Endothelial cell of umbilical vein (primary cell): Measurements from ENCODE around the gene FOXO1. TPM values are rescaled to one million over a fixed set of nuclear protein-coding genes. Genes with fewer than 3 reads are reported as not detected.

Experiments used
- BruUV-seq: library from RNA; stranded (reverse); fragments of 400-500 nt; replicated peaks from 2 replicates; lab custom pipeline; 2021; lab: Mats Ljungman, UMichigan
- CTCF ChIA-PET: fragments of 300-600, 350-600 bp; sonication (Branson Sonifier 250); formaldehyde crosslinking; loops from one replicate; lab custom pipeline; 2021; ENCODE audit warnings: antibody characterized with exemption, inconsistent platforms; lab: Charles Lee
- POLR2A ChIA-PET: fragments of 300-600, 350-600 bp; sonication (Branson Sonifier 250); formaldehyde crosslinking; loops from one replicate; lab custom pipeline; 2021; ENCODE audit warnings: antibody characterized with exemption, inconsistent platforms; lab: Charles Lee
- DNase-seq: peaks from one replicate; pipeline ENCODE4 v3.0.0-alpha.2; 2011; ENCODE audit warnings: low read depth, low spot score
- FAIRE-seq: peaks from 2 replicates; lab custom pipeline; 2011; peaks lifted over from hg19 to GRCh38; lab: Jason Lieb, UNC
- H2AFZ ChIP-seq: 2 replicates; pipeline ENCODE4 v1.6.0; 2012; ENCODE audit warnings: low read depth, low read length, control low read depth, inconsistent platforms
- H3K27ac ChIP-seq: 2 replicates; pipeline ENCODE4 v1.5.1; 2011; ENCODE audit warnings: low read depth, mild to moderate bottlenecking, control low read depth, low read length, moderate library complexity; ENCODE audit not compliant: insufficient read depth
- H3K27me3 ChIP-seq, 2 experiments: 2 replicates each; pipeline versions ENCODE4 v1.6.0 to v1.6.1; 2011; ENCODE audit warnings: low read length in 2 of 2, mixed read lengths in 1 of 2; ENCODE audit not compliant: control insufficient read depth in 2 of 2, insufficient read depth in 2 of 2
- H3K36me3 ChIP-seq, 2 experiments: 2 replicates in 1 of 2; 3 replicates in 1 of 2; pipeline ENCODE4 v1.5.1; 2011; ENCODE audit warnings: low read length in 2 of 2, mild to moderate bottlenecking in 1 of 2, moderate library complexity in 1 of 2; ENCODE audit not compliant: control insufficient read depth in 2 of 2, insufficient read depth in 2 of 2; ENCODE audit errors: extremely low read depth in 1 of 2
- H3K4me1 ChIP-seq: 3 replicates; pipeline ENCODE4 v1.5.1; 2011; ENCODE audit warnings: mild to moderate bottlenecking, low read length; ENCODE audit not compliant: control insufficient read depth, insufficient read depth; ENCODE audit errors: extremely low read depth
- H3K4me2 ChIP-seq: 2 replicates; pipeline ENCODE4 v1.6.1; 2011; ENCODE audit warnings: low read length, control low read depth, mixed read lengths; ENCODE audit not compliant: insufficient read depth
- H3K4me3 ChIP-seq, 3 experiments: fragments of 200-600 bp in 1 of 3; sonication (generic), shearing (Covaris generic) in 1 of 3; replicated peaks in 1 of 3; 2 replicates each; pipeline ENCODE4 v1.5.1; 2011 to 2016; ENCODE audit warnings: control low read depth in 3 of 3, low read length in 3 of 3, mild to moderate bottlenecking in 2 of 3, inconsistent platforms in 1 of 3, low read depth in 1 of 3, moderate library complexity in 1 of 3; ENCODE audit not compliant: insufficient read depth in 1 of 3
- H3K79me2 ChIP-seq: 2 replicates; pipeline ENCODE4 v1.6.0; 2012; ENCODE audit warnings: low read length, inconsistent platforms; ENCODE audit not compliant: control insufficient read depth, insufficient read depth
- H3K9ac ChIP-seq: replicated peaks from 2 replicates; pipeline ENCODE3; 2011; ENCODE audit warnings: low read length, control low read depth; ENCODE audit not compliant: insufficient read depth; ENCODE audit errors: extremely low read depth
- H3K9me1 ChIP-seq: replicated peaks from 3 replicates; pipeline ENCODE4 v1.6.0; 2011; ENCODE audit warnings: mild to moderate bottlenecking, low read length; ENCODE audit not compliant: control insufficient read depth, insufficient read depth; ENCODE audit errors: extremely low read depth
- H3K9me3 ChIP-seq: replicated peaks from 2 replicates; pipeline ENCODE4 v1.5.1; 2012; ENCODE audit warnings: low read length, inconsistent platforms; ENCODE audit not compliant: control insufficient read depth, insufficient read depth
- H4K20me1 ChIP-seq: replicated peaks from 2 replicates; pipeline ENCODE3; 2011; ENCODE audit warnings: mild to moderate bottlenecking, low read length; ENCODE audit not compliant: control insufficient read depth, insufficient read depth; ENCODE audit errors: extremely low read depth
- CTCF ChIP-seq, 2 donors: IDR thresholded peaks; 1 replicate in 1 of 2; 2 replicates in 1 of 2; pipeline ENCODE4 v1.5.1; 2011; ENCODE audit warnings: low read length in 2 of 2, mild to moderate bottlenecking in 2 of 2, moderate library complexity in 2 of 2, control low read depth in 1 of 2, inconsistent platforms in 1 of 2, low read depth in 1 of 2; ENCODE audit not compliant: insufficient read depth in 1 of 2; ENCODE audit errors: extremely low read depth in 1 of 2
- EZH2 ChIP-seq: IDR thresholded peaks from 2 replicates; pipeline ENCODE4 v1.6.1; 2012; ENCODE audit warnings: borderline replicate concordance, low read depth, mild to moderate bottlenecking, moderate library complexity, low read length, inconsistent platforms; ENCODE audit not compliant: severe bottlenecking
- FOS ChIP-seq: IDR thresholded peaks from 2 replicates; pipeline ENCODE4 v1.6.1; 2011; ENCODE audit warnings: mild to moderate bottlenecking, low read length, moderate library complexity, borderline replicate concordance; ENCODE audit not compliant: insufficient read depth
- GATA2 ChIP-seq: IDR thresholded peaks from 2 replicates; pipeline ENCODE4 v1.7.0; 2011; ENCODE audit warnings: low read depth, mild to moderate bottlenecking, moderate library complexity, mixed read lengths, low read length; ENCODE audit not compliant: insufficient read length, insufficient read depth
- JUN ChIP-seq: IDR thresholded peaks from 2 replicates; pipeline ENCODE4 v1.6.1; 2011; ENCODE audit warnings: borderline replicate concordance, low read depth; ENCODE audit not compliant: insufficient read length, insufficient read depth
- MAX ChIP-seq: IDR thresholded peaks from 2 replicates; pipeline ENCODE4 v1.6.1; 2011; ENCODE audit not compliant: insufficient read depth, insufficient read length
- MYC ChIP-seq: IDR thresholded peaks from one replicate; pipeline ENCODE4 v1.6.1; 2011; ENCODE audit warnings: mild to moderate bottlenecking, low read depth, low read length
- POLR2A ChIP-seq: IDR thresholded peaks from 2 replicates; pipeline ENCODE4 v1.6.1; 2012; ENCODE audit warnings: low read depth, mild to moderate bottlenecking, control low read depth, low read length
- POLR2AphosphoS5 ChIP-seq: IDR thresholded peaks from 2 replicates; pipeline ENCODE4 v1.6.1; 2012; ENCODE audit warnings: low read depth, mild to moderate bottlenecking, control low read depth, low read length, moderate library complexity; ENCODE audit not compliant: insufficient read depth
- dilution Hi-C: fragments of 300-500 bp; cut with MboI; formaldehyde crosslinking; loops from one replicate; pipeline ENCODE4 v1.15.0; 2019; ENCODE audit warnings: low sequenced_read_pairs; ENCODE audit not compliant: extremely low pct_ligation_motif_present
- intact Hi-C: fragments of 100-400 bp; cut with micrococcal nuclease; formaldehyde crosslinking; loops from one replicate; pipeline ENCODE4 v1.10.0; 2022
- polyA plus RNA-seq, 4 experiments: library from polyadenylated mRNA; depleted of rRNA in 3 of 4; stranded (reverse) in 3 of 4; unstranded in 1 of 4; fragments of >200 nt; gene quantifications; 2 replicates each; pipeline versions ENCODE4 v1.2.1 to v1.2.3, GENCODE V29; 2011 to 2012; ENCODE audit warnings: missing spikeins in 1 of 4
- total RNA-seq: library from RNA; stranded (reverse); gene quantifications from 2 replicates; pipeline ENCODE4 v1.2.3, GENCODE V29; 2021

FOXO1 gene
- total and polyA plus RNA-seq, 2 donors (not counting 3 experiments of a cell fraction or from before 2014, with no cell fraction given) = 44.7 to 48.5 TPM

GRCh38 chr13:40644838-40645604, 21.4 kb downstream of the FOXO1 start:
- Histone ChIP-seq H3K4me1 (peaks cover 32% of the 10 kb centered on the region), H3K79me2 (peaks cover 97% of the 10 kb centered on the region), H3K9me3 (no peaks in the 10 kb centered on the region), H3K4me2 (no peak overlapping the region), H4K20me1 (peaks cover 11% of the 10 kb centered on the region), H2AFZ (no peak overlapping the region), H3K27ac (no peak overlapping the region), H3K9me1 (no peaks in the 10 kb centered on the region), H3K9ac (no peak overlapping the region), H3K4me3 (no peak overlapping the region), H3K36me3 (no peaks in the 10 kb centered on the region), H3K27me3 (no peaks in the 10 kb centered on the region)
- BruUV-seq = no TSS peak
- dilution Hi-C loops (no loop called here), intact Hi-C loops (no loop called here)
- CTCF ChIA-PET = no interaction called here
- TF ChIP-seq MYC (no peak), MAX (no peak), JUN (no peak), GATA2 (no peak), EZH2 (no peak), FOS (no peak), CTCF (IDR thresholded peaks at IDR 0.05; ENCODE audit: extremely low read depth in 1 of 2, insufficient read depth in 1 of 2, low read depth in 1 of 2, low read length in 2 of 2) (no peak), POLR2AphosphoS5 (no peak), POLR2A (no peak)
- no peak for DNase-seq
- POLR2A ChIA-PET = no interaction called here
- no peak for FAIRE-seq
